Ovary (tissue), 3 donors: ENCODE data around the gene TGDS.

Experiments
- CTCF ChIP-seq, 3 donors: fragments of 450-650 bp in 2 of 3; fragments of 200-600 bp in 1 of 3; IDR thresholded peaks; one replicate each; pipeline versions ENCODE4 v1.5.1 to v1.8.0; 2016 to 2022; ENCODE audit warnings: antibody characterized with exemption in 3 of 3, mild to moderate bottlenecking in 1 of 3
- POLR2A ChIP-seq: fragments of 450-650 bp; IDR thresholded peaks from one replicate; pipeline ENCODE4 v1.6.1; 2017; ENCODE audit warnings: antibody characterized with exemption, mild to moderate bottlenecking, moderate library complexity
- donor health status: DM: no; HTN: no; CAD: no.

- TF ChIP-seq POLR2A: no peak
- TF ChIP-seq CTCF (IDR thresholded peaks at IDR 0.05): no peak
Measured at GRCh38 chr13:94552095-94552494, 43.9 kb downstream of the TGDS start.
